Choroid plexus epithelial cell (primary cell): ENCODE measurements around the gene SARS1.
A peak's percentile ranks its signal among the peaks of the same experiment; 100 is the strongest.
"Not testable (repeated sequence)": the region's sequence is repeated elsewhere in the genome, so short reads cannot be mapped to it uniquely, and the experiment has no call there.

Source experiments
- DNase-seq: peaks from one replicate; pipeline ENCODE4 v3.0.0-alpha.2; 2010; ENCODE audit warnings: low read depth
- H3K4me3 ChIP-seq: 2 replicates; pipeline ENCODE4 v1.5.1; 2011; ENCODE audit warnings: low read depth, mild to moderate bottlenecking, control low read depth, low read length, moderate library complexity
- CTCF ChIP-seq: conservative IDR thresholded peaks from 2 replicates; pipeline ENCODE4 v1.5.1; 2011; ENCODE audit warnings: low read depth, mild to moderate bottlenecking, control low read depth, inconsistent platforms, low read length, moderate library complexity

Gene SARS1

DNA sequence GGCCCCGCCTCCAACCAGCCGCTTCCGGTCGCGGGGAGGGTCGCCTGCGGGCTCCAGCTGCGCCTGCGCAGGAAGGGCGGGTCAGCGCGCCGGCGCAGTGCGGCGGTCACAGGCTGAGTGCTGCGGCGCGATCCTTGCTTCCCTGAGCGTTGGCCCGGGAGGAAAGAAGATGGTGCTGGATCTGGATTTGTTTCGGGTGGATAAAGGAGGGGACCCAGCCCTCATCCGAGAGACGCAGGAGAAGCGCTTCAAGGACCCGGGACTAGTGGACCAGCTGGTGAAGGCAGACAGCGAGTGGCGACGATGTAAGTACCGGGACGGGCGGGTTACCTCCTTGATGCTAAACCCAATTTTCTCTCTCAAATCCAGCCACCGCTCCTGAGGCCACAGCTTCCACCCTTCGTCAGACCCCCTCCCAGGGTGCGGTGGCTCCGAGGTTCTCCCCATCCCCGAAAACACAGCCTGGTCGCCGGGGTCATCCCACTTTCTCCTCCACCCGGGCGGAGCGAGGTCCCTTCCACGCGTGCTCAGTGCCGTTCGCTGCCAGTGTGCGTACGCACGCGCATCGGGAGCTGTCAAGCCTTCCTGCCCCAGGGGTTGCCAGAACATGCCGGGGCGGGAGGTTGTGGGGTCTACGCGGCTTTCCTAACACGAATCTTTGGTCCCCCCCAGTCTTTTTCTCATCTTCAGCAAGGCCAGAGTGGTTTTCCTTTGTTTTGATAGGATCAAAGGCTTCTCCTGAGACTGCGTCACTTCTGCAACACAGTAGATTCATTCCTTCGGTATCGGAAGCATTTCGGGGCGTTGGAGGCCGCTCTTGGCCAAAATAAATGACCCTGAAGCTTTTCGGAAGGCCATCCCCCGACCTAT, at the start of gene SARS1:
Gene SARS1, plus strand, starts transcription at position 95 of the 870 bp plus-strand sequence. Its CDS starts 75 bp downstream, at position 170.
- DNase-seq: peak; percentile 86
- H3K4me3 ChIP-seq: peak within 1 kb of the TSS; percentile 99
- TF ChIP-seq CTCF: no peak

DNA sequence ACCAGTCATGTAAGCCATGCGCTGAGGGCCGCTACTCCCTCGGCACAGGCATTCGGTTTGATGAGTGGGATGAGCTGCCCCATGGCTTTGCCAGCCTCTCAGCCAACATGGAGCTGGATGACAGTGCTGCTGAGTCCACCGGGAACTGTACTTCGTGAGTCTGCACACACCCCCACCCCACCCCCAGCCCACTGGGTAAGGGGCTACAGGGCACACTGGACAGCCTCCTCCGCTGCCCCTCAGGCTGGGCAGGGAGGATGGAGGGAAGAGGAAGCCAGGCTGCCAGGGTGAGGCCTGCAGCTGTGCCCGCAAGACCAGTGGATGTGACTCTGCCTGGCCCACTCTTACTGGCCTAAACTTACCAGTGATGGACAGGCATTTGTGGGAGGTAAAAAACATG, 49.2 kb upstream of the SARS1 start:
- no peak for TF ChIP-seq CTCF
- H3K4me3 ChIP-seq: no peak overlapping the region
- no peak for DNase-seq

DNA sequence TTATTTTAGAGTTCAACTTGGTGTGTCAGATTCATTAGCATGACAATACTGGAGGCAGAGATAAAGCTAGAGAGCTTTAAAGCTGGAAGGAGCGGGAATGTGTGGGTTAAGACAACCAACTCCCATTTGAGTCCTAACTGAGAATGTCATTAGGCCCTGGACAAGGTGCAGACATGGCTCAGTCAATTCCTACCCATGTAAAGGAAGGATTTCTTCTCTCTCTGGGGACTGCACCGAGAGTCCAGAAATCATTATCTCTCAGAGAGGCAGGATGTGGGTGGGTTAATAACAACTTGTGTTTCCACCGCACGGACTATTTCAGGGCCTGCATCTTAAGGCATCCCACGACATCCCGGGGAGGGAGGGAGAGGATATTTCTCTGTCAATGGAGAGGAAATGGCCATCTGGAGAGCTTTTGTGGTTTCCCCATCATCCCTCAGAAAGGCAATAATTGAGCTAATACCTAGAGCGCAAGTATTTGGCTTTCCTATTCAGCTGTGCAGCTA, 46.7 kb upstream of the SARS1 start:
- peak; percentile 20 for DNase-seq
- TF ChIP-seq CTCF: no peak
- H3K4me3 ChIP-seq: no peak overlapping the region

DNA sequence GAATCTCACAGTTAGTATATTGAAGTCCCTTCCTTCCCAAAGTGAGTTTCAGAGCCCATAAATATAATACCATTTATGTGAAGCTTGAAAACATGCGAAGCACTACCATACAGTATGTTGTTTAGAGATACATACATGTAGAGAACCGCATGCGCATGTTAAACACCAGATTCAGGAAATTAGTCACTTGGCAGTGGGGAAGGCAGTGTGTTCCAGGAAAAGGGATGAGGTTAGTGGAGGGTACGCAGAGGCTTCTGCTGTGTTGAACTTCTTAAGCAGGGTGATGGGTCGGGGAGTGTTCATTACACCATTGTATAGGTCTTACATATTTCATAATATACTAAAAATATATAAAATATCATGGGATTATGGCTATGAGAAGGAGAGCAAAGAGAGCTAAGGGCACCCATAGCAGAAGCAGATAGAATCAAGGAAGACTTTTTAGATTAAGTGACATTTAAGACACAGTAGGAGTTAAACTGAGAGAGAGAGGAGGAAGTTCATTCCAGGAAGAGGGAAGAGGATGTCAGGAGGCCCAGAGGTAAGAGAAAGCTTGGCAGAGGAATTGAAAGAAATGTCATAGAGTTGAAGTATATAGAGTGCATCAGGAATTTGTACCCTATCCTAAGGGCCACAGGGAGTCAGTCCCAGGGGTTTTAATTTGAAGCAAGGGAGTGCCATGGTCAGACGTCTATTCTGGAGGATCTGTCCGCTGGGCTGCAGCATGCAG, 43.5 kb upstream of the SARS1 start:
- peak; percentile 40 for DNase-seq
- no peak overlapping the region for H3K4me3 ChIP-seq
- TF ChIP-seq CTCF: no peak

GRCh38 chr1:109171646-109172045, 42.1 kb upstream of the SARS1 start:
- no peak for DNase-seq
- H3K4me3 ChIP-seq: no peak overlapping the region
- no peak for TF ChIP-seq CTCF

- DNase-seq: not testable (repeated sequence)
Measured at GRCh38 chr1:109176349-109176748, 37.4 kb upstream of the SARS1 start.

DNA sequence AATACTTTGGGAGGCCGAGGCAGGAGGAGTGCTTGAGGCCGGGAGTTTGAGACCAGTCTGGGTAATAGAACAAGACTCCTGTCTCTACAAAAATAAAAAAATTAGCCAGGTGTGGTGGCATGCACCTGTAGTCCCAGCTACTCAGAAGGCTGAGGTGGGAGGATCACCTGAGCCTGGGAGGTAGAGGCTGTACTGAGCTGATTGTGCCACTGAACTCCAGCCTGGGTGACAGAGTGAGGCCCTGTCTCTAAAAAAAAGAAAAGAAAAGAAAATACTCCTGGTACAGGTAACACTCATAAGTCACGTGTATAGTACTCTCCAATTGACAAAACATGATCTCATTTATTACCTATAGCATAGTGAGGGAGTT, 33.0 kb upstream of the SARS1 start:
- not testable (repeated sequence) for DNase-seq, H3K4me3 ChIP-seq

More at GRCh38 chr1:109176349-109176748, 37.4 kb upstream of the SARS1 start:
- H3K4me3 ChIP-seq: not testable (repeated sequence)
